MM.1S (cell line): ENCODE measurements around the gene BEND2.

Experiments used
- CTCF ChIP-seq: fragments of 300-600 bp; sonication (generic); IDR thresholded peaks from 2 replicates; pipeline ENCODE4 v1.5.1; 2016; ENCODE audit warnings: antibody characterized with exemption, low read length, mixed read lengths
- EZH2phosphoT487 ChIP-seq: fragments of 300-600 bp; sonication (generic); IDR thresholded peaks from 2 replicates; pipeline ENCODE4 v1.6.1; 2018; ENCODE audit warnings: antibody characterized with exemption, low read length

GRCh38 chrX:18151649-18152048 is 69.0 kb downstream of the BEND2 start:
- TF ChIP-seq CTCF (no peak), EZH2phosphoT487 (no peak)
